Measurements from ENCODE around the gene RBM28.

Gene RBM28

DNA sequence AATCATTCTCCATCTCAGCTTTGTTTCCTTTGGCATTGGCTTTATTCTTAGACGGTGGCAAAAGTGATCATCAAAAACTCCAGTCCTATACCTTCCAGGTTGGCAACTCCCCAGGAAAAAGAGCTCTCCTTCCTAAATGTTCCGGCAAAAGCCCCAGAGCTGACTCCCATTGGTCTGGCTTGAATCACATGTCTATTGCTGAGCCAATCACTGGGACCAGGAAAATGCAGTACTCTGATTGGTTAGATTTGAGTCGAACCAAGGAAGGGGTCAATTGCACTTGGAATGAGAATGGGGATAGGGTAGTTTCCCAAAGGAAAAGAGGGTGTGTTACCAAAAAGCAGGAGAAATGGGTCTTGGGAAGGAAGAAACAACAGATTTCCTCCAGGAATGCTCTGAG, 80.3 kb downstream of the RBM28 start:
- DNase-seq (ENCODE audit: low read depth in 1 of 2, low spot score in 1 of 2): no peak

DNA sequence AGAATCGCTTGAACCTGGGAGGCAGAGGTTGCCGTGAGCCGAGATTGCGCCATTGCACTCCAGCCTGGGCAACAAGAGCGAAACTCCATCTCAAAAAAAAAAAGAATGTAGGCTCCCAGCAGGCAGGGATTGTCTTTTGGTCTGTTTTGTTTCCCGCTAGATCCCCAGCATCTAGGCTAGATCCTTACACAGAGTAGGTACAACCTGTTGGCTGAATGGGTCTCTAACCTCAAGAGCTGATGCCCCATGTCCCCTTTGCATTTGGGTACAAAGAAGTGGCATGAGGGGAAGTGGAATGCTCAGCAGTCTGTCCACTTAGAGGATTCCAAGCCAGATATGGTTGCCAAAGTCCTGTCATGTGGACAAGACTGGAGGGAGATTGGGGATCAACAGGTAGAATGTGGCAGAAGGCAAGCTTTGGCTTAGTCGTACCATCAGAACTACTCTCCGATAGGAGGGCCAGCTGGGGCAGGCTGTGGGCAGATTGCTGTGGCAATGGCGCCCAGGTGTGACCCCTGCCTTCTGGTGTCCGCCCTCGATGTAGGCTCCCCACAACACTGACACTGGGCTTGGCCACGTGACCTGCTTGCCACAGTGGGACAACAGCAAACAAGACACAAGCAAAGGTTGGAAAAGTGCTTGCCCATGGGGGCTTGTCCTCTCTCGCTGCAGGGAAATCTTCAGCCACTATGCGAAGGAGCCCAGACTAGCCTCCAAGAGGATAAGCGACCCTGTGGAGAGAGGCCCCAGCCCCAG, 81.3 kb downstream of the RBM28 start:
- DNase-seq (ENCODE audit: low read depth in 1 of 2, low spot score in 1 of 2): no peak

DNA sequence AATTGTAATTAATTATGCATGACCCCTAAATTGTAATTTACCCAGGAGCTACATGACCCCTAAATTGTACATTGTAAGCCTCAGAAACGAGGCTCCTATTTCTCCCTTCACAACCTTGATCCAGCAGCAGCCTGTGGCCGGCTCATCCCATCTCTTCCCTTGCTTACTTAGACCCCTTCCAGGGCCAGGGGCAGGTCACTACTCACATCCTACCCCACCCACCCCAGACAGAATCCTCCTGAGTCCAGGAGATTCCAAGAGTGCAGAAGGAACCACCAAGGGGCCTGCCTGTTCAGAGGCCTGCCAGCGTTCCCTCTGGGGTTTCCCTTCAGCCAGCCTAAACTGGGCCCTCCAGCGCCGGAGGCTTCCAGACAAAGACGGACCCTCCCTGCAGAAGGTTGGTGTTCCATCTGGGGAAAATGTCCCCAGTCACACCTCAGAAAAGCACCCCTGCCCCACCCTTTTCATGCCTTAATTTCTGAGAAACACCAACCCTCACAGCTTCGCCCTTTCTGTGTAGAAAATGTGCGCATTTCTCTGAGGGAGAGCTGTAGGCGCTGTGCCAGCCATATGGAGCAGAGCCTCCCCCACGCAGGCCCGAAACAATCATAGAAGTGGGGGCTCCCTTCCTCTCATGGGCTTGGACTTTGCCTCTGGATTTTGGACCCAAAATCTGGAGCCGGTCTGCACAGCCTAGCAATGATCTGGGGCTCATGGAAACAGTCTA, 83.5 kb downstream of the RBM28 start:
- no peak for DNase-seq (ENCODE audit: low read depth in 1 of 2, low spot score in 1 of 2)

DNA sequence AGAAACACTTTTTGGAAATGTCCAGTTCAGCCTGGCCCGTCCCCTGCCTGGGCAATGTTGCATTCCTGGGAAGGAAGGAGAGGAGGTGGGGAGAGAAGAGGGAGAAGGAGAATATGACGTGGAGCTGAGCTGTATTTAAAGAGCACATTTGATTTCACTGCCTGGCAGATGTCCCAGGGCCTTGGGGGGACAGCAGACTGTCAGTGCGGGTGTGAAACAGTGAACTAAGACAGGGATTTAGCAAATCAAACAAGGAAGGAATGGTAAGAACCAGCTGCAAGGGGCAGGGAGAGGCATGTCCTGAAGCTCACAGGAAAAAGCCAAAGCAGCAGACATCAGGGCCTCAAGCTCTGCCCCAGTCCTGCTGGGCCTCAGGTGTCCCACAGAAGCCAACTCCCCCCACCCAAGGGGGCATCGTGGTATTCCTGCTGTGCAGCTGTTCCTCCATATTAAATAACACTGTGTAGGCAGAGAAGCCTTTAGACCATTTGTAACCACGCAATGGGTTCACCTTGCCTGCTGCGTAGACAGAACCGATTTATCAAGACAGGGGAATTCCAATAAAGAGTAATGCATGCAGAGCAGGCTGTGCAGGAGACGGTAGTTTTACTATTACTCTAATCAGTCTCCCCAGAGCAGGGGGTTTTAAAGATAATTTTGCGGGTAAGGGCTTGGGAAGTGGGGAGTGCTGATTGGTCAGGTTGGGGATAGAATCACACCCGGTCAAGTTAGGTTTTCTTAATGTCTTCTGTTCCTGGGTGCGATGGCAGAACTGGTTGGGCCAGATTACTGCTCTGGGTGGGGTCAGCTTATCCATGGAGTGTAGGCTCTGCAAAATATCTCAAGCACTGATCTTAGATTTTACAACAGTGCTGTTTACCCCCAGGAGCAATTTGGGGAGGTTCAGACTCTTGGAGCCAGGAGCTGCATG, 84.3 kb downstream of the RBM28 start:
- DNase-seq (ENCODE audit: low read depth in 1 of 2, low spot score in 1 of 2): no peak

- no peak for DNase-seq (ENCODE audit: low read depth in 1 of 2, low spot score in 1 of 2)
Observed at GRCh38 chr7:128257458-128257857, 86.2 kb downstream of the RBM28 start.

DNA sequence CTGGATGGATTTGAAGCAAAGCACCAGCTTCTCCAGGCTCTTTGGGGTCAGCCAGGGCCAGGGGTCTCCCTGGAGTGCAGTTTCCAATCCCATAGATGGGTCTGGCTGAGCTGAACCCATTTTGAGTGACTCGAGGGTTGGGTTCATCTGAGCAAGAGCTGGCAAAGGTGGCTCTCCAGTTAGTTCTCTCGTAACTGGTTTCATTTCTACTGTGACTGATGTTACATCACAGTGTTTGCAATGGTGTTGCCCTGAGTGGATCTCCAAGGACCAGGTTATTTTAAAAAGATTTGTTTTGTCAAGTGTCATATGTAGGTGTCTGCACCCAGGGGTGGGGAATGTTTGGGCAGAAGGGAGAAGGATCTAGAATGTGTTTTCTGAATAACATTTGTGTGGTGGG, 88.4 kb downstream of the RBM28 start:
- no peak for DNase-seq (ENCODE audit: low read depth in 1 of 2, low spot score in 1 of 2)

DNA sequence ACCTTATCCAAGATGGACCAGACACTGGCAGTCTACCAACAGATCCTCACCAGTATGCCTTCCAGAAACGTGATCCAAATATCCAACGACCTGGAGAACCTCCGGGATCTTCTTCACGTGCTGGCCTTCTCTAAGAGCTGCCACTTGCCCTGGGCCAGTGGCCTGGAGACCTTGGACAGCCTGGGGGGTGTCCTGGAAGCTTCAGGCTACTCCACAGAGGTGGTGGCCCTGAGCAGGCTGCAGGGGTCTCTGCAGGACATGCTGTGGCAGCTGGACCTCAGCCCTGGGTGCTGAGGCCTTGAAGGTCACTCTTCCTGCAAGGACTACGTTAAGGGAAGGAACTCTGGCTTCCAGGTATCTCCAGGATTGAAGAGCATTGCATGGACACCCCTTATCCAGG, 89.2 kb downstream of the RBM28 start:
- DNase-seq (ENCODE audit: low read depth in 1 of 2, low spot score in 1 of 2): no peak

DNA sequence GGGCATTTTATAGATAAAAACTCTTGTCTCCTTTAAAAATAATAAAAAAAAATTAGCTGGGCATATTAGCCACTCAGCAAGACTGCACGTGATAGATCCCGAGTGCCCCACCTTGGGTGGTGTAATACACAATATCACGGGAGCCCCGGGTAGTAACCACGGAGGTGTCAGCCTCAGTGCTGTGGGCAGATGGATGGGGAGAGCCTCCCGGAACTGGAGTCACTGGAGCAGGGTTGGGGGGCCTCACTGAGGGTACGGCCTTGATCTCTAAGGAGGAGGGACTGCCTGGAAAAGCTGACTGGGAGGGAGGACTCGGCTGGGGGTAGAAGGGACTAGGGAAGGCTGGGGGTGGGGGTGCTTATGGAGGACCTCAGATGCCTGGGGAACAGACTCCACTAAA, 90.0 kb downstream of the RBM28 start:
- no peak for DNase-seq (ENCODE audit: low read depth in 1 of 2, low spot score in 1 of 2)

DNA sequence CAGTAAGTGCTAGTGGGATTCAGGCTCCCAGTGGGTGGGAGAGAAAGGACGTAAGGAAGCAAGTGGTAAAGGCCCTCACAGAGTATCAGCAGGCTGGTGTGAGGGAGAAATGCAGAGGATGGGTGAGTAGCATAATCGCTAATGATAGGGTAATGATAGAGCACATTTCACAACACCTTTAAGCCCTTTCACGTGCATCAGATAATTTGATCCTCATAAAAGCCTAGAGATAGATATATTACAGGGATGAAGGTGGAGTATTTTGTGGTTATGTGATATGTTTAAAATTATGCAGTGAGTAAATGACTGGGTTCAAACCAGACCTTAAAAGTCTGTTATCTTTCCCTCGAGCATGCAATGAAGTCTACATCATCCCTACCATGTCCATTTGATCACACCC, 92.4 kb downstream of the RBM28 start:
- no peak for DNase-seq (ENCODE audit: low read depth in 1 of 2, low spot score in 1 of 2)
